Stimulated activated CD8-positive, alpha-beta memory T cell treated with anti-CD3 and anti-CD28 coated beads, Interleukin-15, amount 100 ng/mL, for 48 hours (primary cell): Measurements from ENCODE around the gene SAMD13.

Experiments used
- DNase-seq, 2 donors: peaks; one replicate each; pipeline ENCODE4 v3.0.0-alpha.2; 2020; ENCODE audit warnings: low read depth in 2 of 2

SAMD13 gene, protein sequence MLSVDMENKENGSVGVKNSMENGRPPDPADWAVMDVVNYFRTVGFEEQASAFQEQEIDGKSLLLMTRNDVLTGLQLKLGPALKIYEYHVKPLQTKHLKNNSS

DNA sequence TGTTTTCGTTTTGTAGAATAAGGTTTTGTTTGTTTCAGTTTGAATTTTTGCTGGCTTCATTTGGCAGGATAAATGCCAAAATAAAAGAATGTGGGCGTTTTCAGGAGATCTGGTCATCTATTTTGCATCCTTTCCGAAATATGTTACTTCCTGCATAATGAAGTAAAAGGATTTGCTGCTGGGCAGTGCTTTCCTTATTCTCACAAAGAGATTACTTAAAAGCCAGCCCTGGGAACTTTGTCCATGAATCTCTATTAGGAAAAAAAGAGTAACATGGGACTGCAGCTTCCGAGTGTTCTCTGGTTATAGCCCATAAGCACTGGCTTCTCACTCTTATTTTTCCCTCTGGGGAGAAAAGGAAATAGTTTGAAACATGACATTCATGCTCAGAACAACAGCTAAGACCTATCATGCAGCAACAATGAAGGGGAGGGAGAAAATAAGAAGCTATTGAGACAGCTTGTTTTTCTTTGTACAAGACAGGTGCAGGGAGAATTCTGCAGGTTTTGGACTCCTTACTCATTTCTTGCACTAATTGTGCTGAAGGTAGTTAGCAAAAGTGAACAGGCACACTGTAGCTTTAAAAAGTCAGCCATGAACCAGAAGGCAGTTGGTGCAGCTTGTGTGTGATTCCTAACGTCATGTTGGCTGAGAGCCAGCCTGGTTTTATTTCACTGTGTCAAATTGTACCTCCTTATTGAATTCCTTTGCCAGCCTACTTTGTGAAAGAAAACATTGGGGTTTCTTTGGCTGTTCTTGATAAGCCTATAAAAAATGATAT is at the start of gene SAMD13:
SAMD13 (plus strand) TSS at position 705 of the 781 bp plus-strand sequence. CDS start 1,527 bp downstream, outside the sequence.
- no peak for DNase-seq

DNA sequence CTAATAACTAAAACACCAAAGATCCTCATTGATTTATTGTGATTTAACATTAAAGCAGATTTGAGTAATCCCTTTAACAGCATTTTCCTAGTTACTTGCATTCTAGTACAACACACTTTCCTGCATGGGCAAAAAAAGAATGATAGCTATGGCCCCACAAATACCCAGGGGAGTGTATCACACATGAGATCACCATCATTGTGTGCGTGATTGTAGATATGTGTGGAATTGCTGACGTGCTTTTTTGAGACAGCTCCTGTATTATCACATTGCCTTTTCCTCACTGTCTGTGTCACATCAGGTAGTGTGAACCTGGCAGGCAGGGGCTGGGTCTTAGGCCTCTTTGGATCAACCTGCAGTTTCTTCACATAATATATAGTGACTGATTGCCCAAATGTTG is 48.5 kb upstream of the SAMD13 start:
- no peak for DNase-seq

DNA sequence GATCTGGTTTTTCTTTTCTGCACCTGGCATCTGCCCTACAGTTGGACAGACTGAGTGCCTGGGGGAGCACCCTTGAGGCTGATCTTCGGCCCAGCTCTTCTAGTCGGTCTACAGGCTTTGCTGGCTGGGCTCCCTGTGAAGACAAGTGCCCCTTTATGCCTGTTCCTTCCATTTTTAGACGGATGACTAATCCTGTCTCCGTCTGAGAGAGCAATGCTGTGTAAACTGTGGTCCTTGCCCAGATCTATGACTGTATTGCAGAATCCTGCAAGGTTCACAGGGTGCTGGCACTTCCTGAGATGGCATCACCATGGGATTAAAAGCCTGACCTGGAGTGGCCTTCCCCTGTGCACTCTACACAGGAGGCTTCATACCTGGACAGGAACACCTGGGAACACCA is 47.6 kb upstream of the SAMD13 start:
- no peak for DNase-seq

GRCh38 chr1:84254703-84255238 is 46.7 kb upstream of the SAMD13 start:
- DNase-seq = no peak

DNA sequence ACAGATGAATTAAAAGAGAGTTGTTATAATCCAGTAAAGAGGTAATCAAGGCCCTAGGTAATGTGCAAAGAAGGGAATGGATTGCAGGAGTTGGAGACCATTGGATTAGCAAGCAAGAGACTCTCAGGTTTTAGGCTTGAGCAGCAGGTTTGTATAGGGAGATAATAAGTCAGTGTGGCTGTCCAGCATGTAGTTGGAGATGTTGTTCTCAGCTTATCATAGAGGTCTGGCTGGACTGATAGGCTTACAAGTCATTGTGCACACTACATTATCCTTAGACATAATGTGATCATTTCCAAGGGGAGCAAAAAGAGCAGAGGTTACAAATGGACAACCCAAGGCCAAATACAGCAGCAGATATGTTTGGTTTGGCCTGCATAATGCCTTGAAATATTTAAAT is 45.9 kb upstream of the SAMD13 start:
- no peak for DNase-seq

DNA sequence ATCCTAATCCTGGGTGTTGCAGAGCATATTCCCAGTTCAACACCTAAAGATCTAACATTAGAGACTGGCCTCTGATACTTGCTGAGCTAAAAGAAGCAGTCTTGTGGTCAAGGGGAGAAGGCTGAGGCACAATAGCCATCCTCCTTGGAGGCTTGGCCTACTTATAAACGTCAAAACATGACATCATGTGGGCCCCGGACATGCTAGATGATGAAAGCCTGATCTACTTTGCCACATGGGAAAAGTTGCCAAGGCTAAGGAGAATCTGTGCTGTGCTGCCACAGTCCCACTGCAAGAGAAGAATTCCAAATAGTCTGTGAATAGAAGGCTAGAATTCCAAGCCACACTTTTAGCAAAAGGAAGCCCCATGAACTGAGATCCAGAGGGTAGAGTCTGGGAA is 43.9 kb upstream of the SAMD13 start:
- no peak for DNase-seq

DNA sequence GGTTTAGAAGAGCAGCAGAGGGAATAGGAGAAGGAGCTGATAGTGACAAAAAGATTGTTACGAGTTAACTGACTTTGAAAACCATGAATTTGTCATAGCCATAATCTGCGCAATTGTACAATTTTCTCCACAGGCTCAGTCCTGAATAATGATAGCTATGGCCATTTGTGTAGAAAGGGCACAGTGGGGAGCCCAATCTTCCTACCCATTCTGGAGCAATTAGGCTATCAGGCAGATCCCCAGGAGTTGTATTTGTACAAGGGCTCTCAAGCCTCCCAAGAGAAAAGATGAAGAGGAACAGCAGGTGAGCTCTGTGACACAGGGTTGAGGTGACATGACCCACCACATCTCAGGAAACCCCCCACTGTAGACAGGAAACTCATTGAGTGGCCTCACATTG is 42.1 kb upstream of the SAMD13 start:
- no peak for DNase-seq

DNA sequence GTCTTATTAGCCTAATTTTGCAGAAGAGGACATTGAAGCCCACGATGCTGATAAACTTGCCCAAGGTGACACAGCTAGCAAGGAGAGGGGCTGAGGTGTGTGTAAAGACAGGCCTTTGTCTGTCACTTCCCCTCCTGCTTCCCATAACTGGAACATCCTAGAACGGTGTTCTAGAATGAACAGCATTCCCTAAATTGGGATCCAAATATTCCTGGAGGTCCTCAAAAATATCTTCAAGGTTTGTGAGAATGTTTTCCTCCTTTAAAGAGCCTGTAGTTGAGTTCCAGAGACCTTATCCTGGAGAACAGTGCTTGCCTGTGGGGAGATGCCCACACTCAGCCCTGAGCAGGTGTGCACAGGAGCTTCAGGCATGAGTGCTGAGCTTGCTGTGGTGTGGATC is 41.5 kb upstream of the SAMD13 start:
- DNase-seq = no peak

GRCh38 chr1:84260852-84261518 is 40.5 kb upstream of the SAMD13 start:
- no peak for DNase-seq

DNA sequence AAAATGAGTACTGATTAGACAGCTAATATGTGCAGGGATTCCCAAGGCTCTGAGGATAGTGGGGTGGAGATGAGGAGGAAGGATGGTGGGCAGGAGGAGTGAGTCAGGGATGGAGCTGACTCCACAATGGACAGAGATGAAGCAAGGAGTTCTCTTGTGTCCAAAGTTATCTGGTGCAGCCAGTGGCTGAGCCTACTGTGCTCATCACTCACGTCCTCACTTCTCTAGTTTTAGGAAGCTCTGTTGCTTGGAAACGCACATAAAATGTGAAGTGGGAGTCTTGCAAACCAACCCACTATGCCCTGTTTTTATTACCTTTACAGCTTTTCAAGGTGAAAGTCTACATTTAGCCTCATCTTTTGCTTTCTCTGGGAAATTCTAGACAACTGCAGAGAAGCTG is 36.5 kb upstream of the SAMD13 start:
- no peak for DNase-seq

- DNase-seq = no peak
Measured at GRCh38 chr1:84265867-84266266, 35.6 kb upstream of the SAMD13 start.

DNA sequence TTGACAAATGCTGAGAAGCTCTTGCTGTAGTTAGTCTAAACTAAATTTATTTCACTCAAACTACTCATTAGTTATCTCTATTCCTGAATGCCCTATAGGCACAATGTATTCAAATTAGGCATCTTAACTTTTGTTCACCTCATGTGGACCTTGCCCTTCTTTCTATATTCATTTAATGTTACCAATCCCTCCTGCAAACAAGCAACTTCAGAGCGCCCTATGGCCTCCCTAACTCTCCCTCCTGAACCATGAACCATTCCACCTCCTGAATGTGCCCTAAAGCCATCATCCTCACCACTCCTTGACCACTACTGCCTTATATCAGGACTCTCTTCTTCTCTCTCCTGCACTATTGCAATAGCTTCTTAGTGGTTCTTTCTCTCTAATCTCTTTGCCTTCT is 34.8 kb upstream of the SAMD13 start:
- no peak for DNase-seq

DNA sequence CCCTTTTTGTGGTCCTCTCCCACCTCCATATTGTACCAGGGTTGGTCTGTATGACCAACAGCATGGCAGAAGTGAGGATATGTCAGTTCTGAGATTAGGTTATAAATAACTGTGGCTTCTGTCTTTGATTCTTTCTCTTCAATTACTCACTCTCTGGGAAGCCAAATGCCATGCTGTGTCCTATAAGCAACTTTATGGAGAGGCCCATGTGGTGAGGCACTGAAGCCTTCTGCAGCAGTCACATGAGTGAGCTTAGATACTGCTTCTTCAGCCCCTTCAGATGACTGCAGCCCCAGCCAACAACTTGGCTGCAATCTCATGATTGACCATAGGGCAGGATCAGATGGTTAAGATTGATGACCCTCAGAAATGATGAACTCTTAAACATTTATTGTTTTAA is 34.0 kb upstream of the SAMD13 start:
- DNase-seq = no peak

GRCh38 chr1:84268346-84268745 is 33.2 kb upstream of the SAMD13 start:
- DNase-seq = no peak

DNA sequence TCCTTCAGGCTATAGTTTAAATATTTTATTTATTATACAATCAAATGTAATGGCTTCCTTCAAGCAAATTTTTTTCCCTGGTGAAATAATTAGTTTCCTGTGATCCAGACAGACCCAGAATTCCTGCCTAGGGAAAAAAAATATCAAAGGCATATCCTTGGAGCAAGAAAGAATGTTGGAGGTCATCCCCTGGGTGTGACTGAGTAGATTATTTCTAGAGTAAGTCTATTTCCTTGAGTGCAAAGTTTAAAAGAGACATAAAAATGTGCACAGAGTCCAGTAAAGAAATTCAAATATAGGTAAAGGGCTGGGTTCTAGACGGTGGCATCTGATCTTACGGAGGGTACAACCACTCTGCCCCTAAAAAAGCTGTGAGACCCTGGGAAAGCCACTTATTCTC is 32.2 kb upstream of the SAMD13 start:
- no peak for DNase-seq

DNA sequence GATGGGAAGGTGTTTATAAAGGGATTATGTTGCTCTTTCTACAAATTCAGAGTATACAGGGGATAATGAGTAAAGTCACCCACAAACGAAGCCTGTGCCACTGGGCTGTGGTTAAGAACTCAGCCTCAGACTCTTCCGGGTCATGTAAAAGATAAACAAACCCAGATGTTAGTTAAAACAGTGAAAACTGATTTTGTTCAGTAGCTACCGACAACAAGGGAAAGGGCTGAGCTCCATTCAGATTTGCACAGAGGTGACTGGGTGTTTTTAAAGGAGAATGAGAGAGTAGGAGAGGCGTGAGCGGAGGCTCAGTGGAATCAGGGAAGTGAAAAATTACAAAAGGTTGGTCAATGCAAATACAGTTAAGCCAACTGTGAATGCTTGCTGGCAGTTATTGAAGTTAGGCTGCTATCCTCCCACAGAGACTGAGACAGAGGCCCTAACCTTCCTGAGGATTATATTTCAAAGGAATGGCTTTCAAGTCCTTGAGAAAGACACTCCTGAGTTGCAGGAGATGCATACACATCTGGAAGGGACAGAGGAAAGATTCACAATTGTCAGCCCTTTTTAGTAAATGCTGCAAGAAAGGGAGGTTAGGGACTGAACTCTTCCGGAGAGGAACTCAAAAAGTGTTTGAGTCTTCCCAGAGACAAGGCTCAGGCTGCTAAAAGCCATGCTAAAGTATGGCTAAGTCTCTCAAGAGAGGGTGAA is 29.9 kb upstream of the SAMD13 start:
- no peak for DNase-seq

- DNase-seq = no peak
Measured at GRCh38 chr1:84272401-84272800, 29.1 kb upstream of the SAMD13 start.

- no peak for DNase-seq
Measured at GRCh38 chr1:84277343-84278059, 24.0 kb upstream of the SAMD13 start.

- DNase-seq = no peak
Measured at GRCh38 chr1:84278905-84279304, 22.6 kb upstream of the SAMD13 start.

GRCh38 chr1:84280912-84281311 is 20.6 kb upstream of the SAMD13 start:
- no peak for DNase-seq

GRCh38 chr1:84282780-84283333 is 18.7 kb upstream of the SAMD13 start:
- no peak for DNase-seq
